ENCODE measurements around the gene ZCCHC24. TPM values are rescaled to one million over a fixed set of nuclear protein-coding genes. Genes with fewer than 3 reads are reported as not detected.
"Not testable (repeated sequence)": the region's sequence is repeated elsewhere in the genome, so short reads cannot be mapped to it uniquely, and the experiment has no call there.

The ZCCHC24 gene
- total RNA-seq, 1 donor from 2014 or later = 5.9 TPM

- H3K27me3 ChIP-seq = peaks cover 31% of the 10 kb centered on the region
- TF ChIP-seq CTCF (IDR thresholded peaks at IDR 0.05) = no peak
- no peak for TF ChIP-seq EZH2phosphoT487 (IDR thresholded peaks at IDR 0.05)
- TF ChIP-seq EZH2 (IDR thresholded peaks at IDR 0.05) = no peak
- H4K20me1 ChIP-seq (ENCODE audit: low read depth) = peaks cover 4% of the 10 kb centered on the region
- H2AFZ ChIP-seq (replicated peaks) = no peak overlapping the region
- peaks cover 24% of the 10 kb centered on the region for H3K4me1 ChIP-seq
- H3K9me3 ChIP-seq (ENCODE audit: low read depth) = no peaks in the 10 kb centered on the region
- H3K4me1 Mint-ChIP-seq = peaks cover 40% of the 10 kb centered on the region
- no peaks in the 10 kb centered on the region for H3K9me3 Mint-ChIP-seq
- H3K27ac ChIP-seq = no peak overlapping the region
- H3K4me3 Mint-ChIP-seq = peak overlapping the region; percentile 49
- H3K27me3 Mint-ChIP-seq (ENCODE audit: insufficient read depth, low read depth) = peaks cover 21% of the 10 kb centered on the region
- no peak overlapping the region for H3K4me3 ChIP-seq
- no peaks in the 10 kb centered on the region for H3K36me3 ChIP-seq
- peak overlapping the region; percentile 57 for H3K4me2 ChIP-seq
- no peaks in the 10 kb centered on the region for H3K36me3 Mint-ChIP-seq
- no peak for DNase-seq (ENCODE audit: low spot score)
- H3K27ac Mint-ChIP-seq = no peak overlapping the region
- peaks cover 16% of the 10 kb centered on the region for H3F3A ChIP-seq (ENCODE audit: low read depth)
- H3K9ac ChIP-seq = no peak overlapping the region
- peaks cover 4% of the 10 kb centered on the region for H3K79me2 ChIP-seq (ENCODE audit: low read depth)
Measured at GRCh38 chr10:79448732-79449049, 3.3 kb upstream of the ZCCHC24 start.

- H3K27me3 ChIP-seq = peaks cover 35% of the 10 kb centered on the region
- Mint-ChIP-seq H3K27ac (no peak overlapping the region), H3K4me3 (peak overlapping the region; percentile 64), H3K36me3 (no peaks in the 10 kb centered on the region), H3K9me3 (no peaks in the 10 kb centered on the region), H3K27me3 (ENCODE audit: insufficient read depth, low read depth) (peaks cover 21% of the 10 kb centered on the region), H3K4me1 (peaks cover 43% of the 10 kb centered on the region)
- no peak overlapping the region for H3K27ac ChIP-seq
- H3K9ac ChIP-seq = no peak overlapping the region
- H3K4me1 ChIP-seq = peaks cover 27% of the 10 kb centered on the region
- no peak overlapping the region for H2AFZ ChIP-seq (replicated peaks)
- no peaks in the 10 kb centered on the region for H3K9me3 ChIP-seq (ENCODE audit: low read depth)
- DNase-seq (ENCODE audit: low spot score) = no peak
- peaks cover 10% of the 10 kb centered on the region for H4K20me1 ChIP-seq (ENCODE audit: low read depth)
- H3K36me3 ChIP-seq = no peaks in the 10 kb centered on the region
- TF ChIP-seq EZH2 (IDR thresholded peaks at IDR 0.05) (no peak), CTCF (IDR thresholded peaks at IDR 0.05) (no peak), EZH2phosphoT487 (IDR thresholded peaks at IDR 0.05) (no peak)
- H3K79me2 ChIP-seq (ENCODE audit: low read depth) = peaks cover 5% of the 10 kb centered on the region
- H3F3A ChIP-seq (ENCODE audit: low read depth) = peaks cover 16% of the 10 kb centered on the region
- no peak overlapping the region for H3K4me2 ChIP-seq
- H3K4me3 ChIP-seq = no peak overlapping the region
Measured at GRCh38 chr10:79447911-79448731, 2.7 kb upstream of the ZCCHC24 start.

GRCh38 chr10:79447249-79447648 is 1.8 kb upstream of the ZCCHC24 start:
- peak overlapping the region; percentile 84 for H3K4me2 ChIP-seq
- H3K9me3 Mint-ChIP-seq; H3K36me3 Mint-ChIP-seq; DNase-seq (ENCODE audit: low spot score); H2AFZ ChIP-seq (replicated peaks); H3K27ac ChIP-seq; H3K9me3 ChIP-seq (ENCODE audit: low read depth); H3K79me2 ChIP-seq (ENCODE audit: low read depth); H3K9ac ChIP-seq; H3K36me3 ChIP-seq: not testable (repeated sequence)
- Mint-ChIP-seq H3K27ac (peak overlapping the region; percentile 12), H3K27me3 (ENCODE audit: insufficient read depth, low read depth) (peaks cover 21% of the 10 kb centered on the region), H3K4me1 (peaks cover 42% of the 10 kb centered on the region), H3K4me3 (peak overlapping the region; percentile 82)
- H3K4me3 ChIP-seq = peak overlapping the region; percentile 86
- peaks cover 14% of the 10 kb centered on the region for H4K20me1 ChIP-seq (ENCODE audit: low read depth)
- peaks cover 16% of the 10 kb centered on the region for H3F3A ChIP-seq (ENCODE audit: low read depth)
- peaks cover 27% of the 10 kb centered on the region for H3K4me1 ChIP-seq
- H3K27me3 ChIP-seq = peaks cover 35% of the 10 kb centered on the region

- Histone ChIP-seq H3K9ac (no peak overlapping the region), H3K4me3 (peak overlapping the region; percentile 86), H3K4me1 (peaks cover 27% of the 10 kb centered on the region), H3K4me2 (peak overlapping the region; percentile 84), H3K9me3 (ENCODE audit: low read depth) (no peaks in the 10 kb centered on the region), H3K27me3 (peaks cover 35% of the 10 kb centered on the region), H3K36me3 (no peaks in the 10 kb centered on the region), H3K27ac (no peak overlapping the region), H3F3A (ENCODE audit: low read depth) (peaks cover 16% of the 10 kb centered on the region), H2AFZ (replicated peaks) (peak overlapping the region; percentile 80), H3K79me2 (ENCODE audit: low read depth) (peaks cover 5% of the 10 kb centered on the region), H4K20me1 (ENCODE audit: low read depth) (peaks cover 14% of the 10 kb centered on the region)
- Mint-ChIP-seq H3K36me3 (no peaks in the 10 kb centered on the region), H3K27ac (no peak overlapping the region), H3K9me3 (no peaks in the 10 kb centered on the region), H3K4me3 (peak overlapping the region; percentile 82), H3K27me3 (ENCODE audit: insufficient read depth, low read depth) (peaks cover 18% of the 10 kb centered on the region), H3K4me1 (peaks cover 38% of the 10 kb centered on the region)
- DNase-seq (ENCODE audit: low spot score) = no peak
- peak; percentile 45 for TF ChIP-seq EZH2phosphoT487 (IDR thresholded peaks at IDR 0.05)
- no peak for TF ChIP-seq EZH2 (IDR thresholded peaks at IDR 0.05)
Measured at GRCh38 chr10:79446758-79447084, 1.3 kb upstream of the ZCCHC24 start.
